WTC11 (cell line): ENCODE measurements around the gene TMED10. TPM values are rescaled to one million over a fixed set of nuclear protein-coding genes. Genes with fewer than 3 reads are reported as not detected.

ENCODE experiments used
- ATAC-seq: fragments of 200-7000 bp; cut with Tn5 transposase; 2 replicates; pipeline ENCODE4 v1.10.0; 2021; ENCODE audit warnings: mild to moderate bottlenecking, moderate library complexity
- CTCF ChIA-PET: fragments of 300-600 bp; sonication (Branson Sonifier 250); formaldehyde crosslinking; loops from one replicate; lab custom pipeline; 2021; ENCODE audit warnings: antibody characterized with exemption; lab: Charles Lee
- POLR2A ChIA-PET: fragments of 350-600 bp; sonication (Branson Sonifier 250); formaldehyde crosslinking; loops from one replicate; lab custom pipeline; 2021; ENCODE audit warnings: antibody characterized with exemption; lab: Charles Lee
- DNase-seq: peaks from one replicate; pipeline ENCODE4 v3.0.0; 2021; ENCODE audit warnings: low spot score
- H3K27ac Mint-ChIP-seq: 2 replicates; pipeline ENCODE4 v1.8.0; 2021; ENCODE audit warnings: mixed read lengths
- H3K27me3 Mint-ChIP-seq: 2 replicates; pipeline ENCODE4 v1.8.0; 2021; ENCODE audit warnings: low read depth, mild to moderate bottlenecking, moderate library complexity, mixed read lengths
- H3K36me3 Mint-ChIP-seq: 2 replicates; pipeline ENCODE4 v1.8.0; 2021; ENCODE audit warnings: mixed read lengths
- H3K4me1 Mint-ChIP-seq: 2 replicates; pipeline ENCODE4 v1.8.0; 2022; ENCODE audit warnings: mixed read lengths
- H3K4me3 Mint-ChIP-seq: 2 replicates; pipeline ENCODE4 v1.8.0; 2021; ENCODE audit warnings: mild to moderate bottlenecking, moderate library complexity, mixed read lengths
- H3K9me3 Mint-ChIP-seq: 2 replicates; pipeline ENCODE4 v1.8.0; 2021; ENCODE audit warnings: mixed read lengths
- ETV6 ChIP-seq: sonication (generic); formaldehyde crosslinking; IDR thresholded peaks from 2 replicates; pipeline ENCODE4 v1.8.1; 2022; ENCODE audit warnings: mild to moderate bottlenecking, missing genetic modification reagents
- HMGA2 ChIP-seq: fragments of 250-450 bp; sonication (Bioruptor Pico); IDR thresholded peaks from 2 replicates; pipeline ENCODE4 v1.4.0; 2021; ENCODE audit warnings: mild to moderate bottlenecking, moderate library complexity
- JUN ChIP-seq: sonication (generic); formaldehyde crosslinking; IDR thresholded peaks from 2 replicates; pipeline ENCODE4 v1.8.0; 2023; ENCODE audit warnings: mild to moderate bottlenecking, missing genetic modification reagents
- NR1H2 ChIP-seq: sonication (generic); formaldehyde crosslinking; IDR thresholded peaks from 2 replicates; pipeline ENCODE4 v1.9.0; 2021; ENCODE audit warnings: mild to moderate bottlenecking, moderate library complexity, missing genetic modification reagents
- OVOL2 ChIP-seq: fragments of 250-450 bp; sonication (Bioruptor Pico); IDR thresholded peaks from 2 replicates; pipeline ENCODE4 v1.9.0; 2021; ENCODE audit warnings: mild to moderate bottlenecking, borderline replicate concordance
- ZNF121 ChIP-seq: sonication (generic); formaldehyde crosslinking; IDR thresholded peaks from 2 replicates; pipeline ENCODE4 v1.8.0; 2023; ENCODE audit warnings: missing genetic modification reagents
- ZNF219 ChIP-seq: sonication (generic); formaldehyde crosslinking; IDR thresholded peaks from 2 replicates; pipeline ENCODE4 v1.8.0; 2023; ENCODE audit warnings: missing genetic modification reagents, mild to moderate bottlenecking, borderline replicate concordance
- ZNF416 ChIP-seq: fragments of 250-450 bp; sonication (Bioruptor Pico); IDR thresholded peaks from 2 replicates; pipeline ENCODE4 v1.9.0; 2021; ENCODE audit warnings: mild to moderate bottlenecking, inconsistent platforms
- total RNA-seq: library from RNA; stranded (reverse); gene quantifications from 3 replicates; pipeline ENCODE4 v1.2.3, GENCODE V29; 2021
- TF ChIP-seq, protein P1 (sequence below): sonication (generic); formaldehyde crosslinking; IDR thresholded peaks from 2 replicates; pipeline ENCODE4 v1.8.0; 2023; ENCODE audit warnings: missing genetic modification reagents, mild to moderate bottlenecking, borderline replicate concordance
- TF ChIP-seq, protein P2 (sequence below): sonication (generic); formaldehyde crosslinking; conservative IDR thresholded peaks from 2 replicates; pipeline ENCODE4 v1.8.1; 2023; ENCODE audit warnings: mild to moderate bottlenecking, low read depth, missing genetic modification reagents, moderate library complexity
- TF ChIP-seq, protein P3 (sequence below): fragments of 250-450 bp; sonication (Bioruptor Pico); IDR thresholded peaks from 2 replicates; pipeline ENCODE4 v1.9.0; 2021; ENCODE audit warnings: mild to moderate bottlenecking, borderline replicate concordance
- TF ChIP-seq, protein P4 (sequence below): fragments of 250-450 bp; sonication (Bioruptor Pico); IDR thresholded peaks from 2 replicates; pipeline ENCODE4 v1.9.0; 2021; ENCODE audit warnings: mild to moderate bottlenecking
- TF ChIP-seq, protein P5 (sequence below): sonication (generic); formaldehyde crosslinking; IDR thresholded peaks from 2 replicates; pipeline ENCODE4 v1.8.0; 2023; ENCODE audit warnings: missing genetic modification reagents

The TMED10 gene
- total RNA-seq, 1 experiment from 2014 or later: 234 TPM

DNA sequence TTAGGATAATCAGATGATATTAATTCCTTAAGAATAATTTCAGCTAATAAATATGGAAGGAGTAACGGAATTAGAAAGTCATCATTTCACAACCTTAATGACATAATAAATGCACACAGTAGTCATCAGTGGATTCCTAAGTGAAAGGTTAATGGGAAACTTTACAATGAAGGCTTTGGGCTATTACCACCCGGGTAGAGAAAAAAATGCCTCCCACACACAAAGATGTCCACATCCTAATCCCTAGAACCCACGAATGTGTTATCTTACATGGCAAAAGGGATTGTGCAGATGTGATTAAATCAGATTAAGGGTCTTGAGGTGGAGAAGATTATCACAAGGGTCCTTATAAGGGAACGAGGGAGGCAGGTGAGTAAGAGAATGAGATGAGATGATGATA, 5.6 kb downstream of the TMED10 start (continued):
- TF ChIP-seq, protein P1, sequence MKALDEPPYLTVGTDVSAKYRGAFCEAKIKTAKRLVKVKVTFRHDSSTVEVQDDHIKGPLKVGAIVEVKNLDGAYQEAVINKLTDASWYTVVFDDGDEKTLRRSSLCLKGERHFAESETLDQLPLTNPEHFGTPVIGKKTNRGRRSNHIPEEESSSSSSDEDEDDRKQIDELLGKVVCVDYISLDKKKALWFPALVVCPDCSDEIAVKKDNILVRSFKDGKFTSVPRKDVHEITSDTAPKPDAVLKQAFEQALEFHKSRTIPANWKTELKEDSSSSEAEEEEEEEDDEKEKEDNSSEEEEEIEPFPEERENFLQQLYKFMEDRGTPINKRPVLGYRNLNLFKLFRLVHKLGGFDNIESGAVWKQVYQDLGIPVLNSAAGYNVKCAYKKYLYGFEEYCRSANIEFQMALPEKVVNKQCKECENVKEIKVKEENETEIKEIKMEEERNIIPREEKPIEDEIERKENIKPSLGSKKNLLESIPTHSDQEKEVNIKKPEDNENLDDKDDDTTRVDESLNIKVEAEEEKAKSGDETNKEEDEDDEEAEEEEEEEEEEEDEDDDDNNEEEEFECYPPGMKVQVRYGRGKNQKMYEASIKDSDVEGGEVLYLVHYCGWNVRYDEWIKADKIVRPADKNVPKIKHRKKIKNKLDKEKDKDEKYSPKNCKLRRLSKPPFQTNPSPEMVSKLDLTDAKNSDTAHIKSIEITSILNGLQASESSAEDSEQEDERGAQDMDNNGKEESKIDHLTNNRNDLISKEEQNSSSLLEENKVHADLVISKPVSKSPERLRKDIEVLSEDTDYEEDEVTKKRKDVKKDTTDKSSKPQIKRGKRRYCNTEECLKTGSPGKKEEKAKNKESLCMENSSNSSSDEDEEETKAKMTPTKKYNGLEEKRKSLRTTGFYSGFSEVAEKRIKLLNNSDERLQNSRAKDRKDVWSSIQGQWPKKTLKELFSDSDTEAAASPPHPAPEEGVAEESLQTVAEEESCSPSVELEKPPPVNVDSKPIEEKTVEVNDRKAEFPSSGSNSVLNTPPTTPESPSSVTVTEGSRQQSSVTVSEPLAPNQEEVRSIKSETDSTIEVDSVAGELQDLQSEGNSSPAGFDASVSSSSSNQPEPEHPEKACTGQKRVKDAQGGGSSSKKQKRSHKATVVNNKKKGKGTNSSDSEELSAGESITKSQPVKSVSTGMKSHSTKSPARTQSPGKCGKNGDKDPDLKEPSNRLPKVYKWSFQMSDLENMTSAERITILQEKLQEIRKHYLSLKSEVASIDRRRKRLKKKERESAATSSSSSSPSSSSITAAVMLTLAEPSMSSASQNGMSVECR (CRISPR knock-in tag): no peak

DNA sequence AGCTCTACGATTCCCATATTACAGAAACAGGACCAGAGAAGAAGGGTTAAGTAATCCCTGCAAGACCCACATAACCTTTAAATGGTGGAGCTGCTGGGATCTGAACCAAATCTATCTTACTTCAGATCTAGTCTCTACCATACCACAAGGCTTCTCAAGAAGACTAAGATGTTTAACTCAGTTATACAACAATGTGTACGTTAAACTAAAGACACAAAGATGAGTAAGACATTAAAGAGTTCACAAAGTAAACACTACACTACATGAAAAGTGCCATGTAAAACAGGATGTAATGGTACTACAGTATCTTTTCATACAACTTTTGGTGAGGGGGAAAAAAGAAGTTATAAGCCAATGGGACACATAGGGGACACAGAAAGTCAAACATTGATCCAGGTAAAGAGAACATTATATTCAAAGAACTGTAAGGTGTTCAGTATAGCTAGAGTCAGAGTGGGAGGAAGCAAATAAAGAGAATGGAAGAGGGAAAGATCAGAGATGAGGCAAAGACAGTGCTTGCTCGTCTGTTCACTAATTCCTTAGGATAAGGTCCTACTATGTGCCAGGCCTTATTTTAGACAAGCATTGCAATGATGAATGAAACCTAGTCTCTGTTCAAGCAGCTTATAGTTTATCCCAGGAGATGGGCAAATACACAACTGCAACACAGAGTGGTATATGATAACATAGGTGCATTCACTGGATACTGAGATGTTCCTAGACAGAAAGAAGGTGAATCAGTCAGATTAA, 7.7 kb downstream of the TMED10 start:
- Mint-ChIP-seq H3K9me3 (no peaks in the 10 kb centered on the region), H3K27me3 (no peaks in the 10 kb centered on the region), H3K4me3 (no peak overlapping the region)
- TF ChIP-seq HMGA2 (CRISPR knock-in tag): no peak
- TF ChIP-seq, protein P2, sequence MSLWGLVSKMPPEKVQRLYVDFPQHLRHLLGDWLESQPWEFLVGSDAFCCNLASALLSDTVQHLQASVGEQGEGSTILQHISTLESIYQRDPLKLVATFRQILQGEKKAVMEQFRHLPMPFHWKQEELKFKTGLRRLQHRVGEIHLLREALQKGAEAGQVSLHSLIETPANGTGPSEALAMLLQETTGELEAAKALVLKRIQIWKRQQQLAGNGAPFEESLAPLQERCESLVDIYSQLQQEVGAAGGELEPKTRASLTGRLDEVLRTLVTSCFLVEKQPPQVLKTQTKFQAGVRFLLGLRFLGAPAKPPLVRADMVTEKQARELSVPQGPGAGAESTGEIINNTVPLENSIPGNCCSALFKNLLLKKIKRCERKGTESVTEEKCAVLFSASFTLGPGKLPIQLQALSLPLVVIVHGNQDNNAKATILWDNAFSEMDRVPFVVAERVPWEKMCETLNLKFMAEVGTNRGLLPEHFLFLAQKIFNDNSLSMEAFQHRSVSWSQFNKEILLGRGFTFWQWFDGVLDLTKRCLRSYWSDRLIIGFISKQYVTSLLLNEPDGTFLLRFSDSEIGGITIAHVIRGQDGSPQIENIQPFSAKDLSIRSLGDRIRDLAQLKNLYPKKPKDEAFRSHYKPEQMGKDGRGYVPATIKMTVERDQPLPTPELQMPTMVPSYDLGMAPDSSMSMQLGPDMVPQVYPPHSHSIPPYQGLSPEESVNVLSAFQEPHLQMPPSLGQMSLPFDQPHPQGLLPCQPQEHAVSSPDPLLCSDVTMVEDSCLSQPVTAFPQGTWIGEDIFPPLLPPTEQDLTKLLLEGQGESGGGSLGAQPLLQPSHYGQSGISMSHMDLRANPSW: no peak
- TF ChIP-seq, all 79 proteins: peak for 0
- ATAC-seq: no peak
- H3K4me1 Mint-ChIP-seq: peaks cover 16% of the 10 kb centered on the region
- ChIA-PET POLR2A (no interaction called here), CTCF (no interaction called here)
- H3K27ac Mint-ChIP-seq: no peak overlapping the region; the same call in 1 of the 2 replicates
- no peaks in the 10 kb centered on the region for H3K36me3 Mint-ChIP-seq
- DNase-seq: no peak

DNA sequence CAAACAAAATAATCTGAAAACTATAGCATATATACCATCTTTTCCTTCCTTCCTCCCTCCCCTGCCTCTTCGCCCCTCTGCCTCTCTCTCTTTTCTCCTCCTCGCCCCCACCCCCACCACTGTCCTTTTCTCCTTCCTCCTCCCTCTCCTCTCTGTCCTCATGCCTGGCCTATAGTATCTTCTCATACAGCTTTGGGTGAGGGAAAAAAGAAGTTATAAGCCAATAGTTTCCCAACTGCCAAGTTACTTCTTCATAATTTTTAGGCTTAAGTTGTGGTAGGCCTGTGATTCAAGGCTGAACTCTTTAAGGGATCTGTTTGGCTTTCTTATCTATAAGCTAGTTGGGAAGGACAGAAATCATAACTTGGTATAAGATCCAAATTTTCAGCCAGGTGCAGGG, 9.1 kb downstream of the TMED10 start:
- ChIA-PET POLR2A (no interaction called here), CTCF (interaction anchor here (0.9 to 1.8 kb wide), 2 partner anchors 131 to 322 kb away, joined by 3 read pairs; no protein-coding TSS in a partner anchor)
- no peak overlapping the region for H3K27ac Mint-ChIP-seq
- no peaks in the 10 kb centered on the region for H3K27me3 Mint-ChIP-seq
- no peaks in the 10 kb centered on the region for H3K9me3 Mint-ChIP-seq
- H3K4me1 Mint-ChIP-seq: peaks cover 13% of the 10 kb centered on the region
- H3K4me3 Mint-ChIP-seq: no peak overlapping the region
- no peak for ATAC-seq
- DNase-seq: no peak
- no peaks in the 10 kb centered on the region for H3K36me3 Mint-ChIP-seq
- TF ChIP-seq JUN (CRISPR knock-in tag) (no peak), NR1H2 (CRISPR knock-in tag) (no peak), ZNF219 (CRISPR knock-in tag) (no peak), ZNF121 (CRISPR knock-in tag) (no peak), ETV6 (CRISPR knock-in tag) (no peak), ZNF416 (CRISPR knock-in tag) (no peak), OVOL2 (no peak)
- TF ChIP-seq, protein P3, sequence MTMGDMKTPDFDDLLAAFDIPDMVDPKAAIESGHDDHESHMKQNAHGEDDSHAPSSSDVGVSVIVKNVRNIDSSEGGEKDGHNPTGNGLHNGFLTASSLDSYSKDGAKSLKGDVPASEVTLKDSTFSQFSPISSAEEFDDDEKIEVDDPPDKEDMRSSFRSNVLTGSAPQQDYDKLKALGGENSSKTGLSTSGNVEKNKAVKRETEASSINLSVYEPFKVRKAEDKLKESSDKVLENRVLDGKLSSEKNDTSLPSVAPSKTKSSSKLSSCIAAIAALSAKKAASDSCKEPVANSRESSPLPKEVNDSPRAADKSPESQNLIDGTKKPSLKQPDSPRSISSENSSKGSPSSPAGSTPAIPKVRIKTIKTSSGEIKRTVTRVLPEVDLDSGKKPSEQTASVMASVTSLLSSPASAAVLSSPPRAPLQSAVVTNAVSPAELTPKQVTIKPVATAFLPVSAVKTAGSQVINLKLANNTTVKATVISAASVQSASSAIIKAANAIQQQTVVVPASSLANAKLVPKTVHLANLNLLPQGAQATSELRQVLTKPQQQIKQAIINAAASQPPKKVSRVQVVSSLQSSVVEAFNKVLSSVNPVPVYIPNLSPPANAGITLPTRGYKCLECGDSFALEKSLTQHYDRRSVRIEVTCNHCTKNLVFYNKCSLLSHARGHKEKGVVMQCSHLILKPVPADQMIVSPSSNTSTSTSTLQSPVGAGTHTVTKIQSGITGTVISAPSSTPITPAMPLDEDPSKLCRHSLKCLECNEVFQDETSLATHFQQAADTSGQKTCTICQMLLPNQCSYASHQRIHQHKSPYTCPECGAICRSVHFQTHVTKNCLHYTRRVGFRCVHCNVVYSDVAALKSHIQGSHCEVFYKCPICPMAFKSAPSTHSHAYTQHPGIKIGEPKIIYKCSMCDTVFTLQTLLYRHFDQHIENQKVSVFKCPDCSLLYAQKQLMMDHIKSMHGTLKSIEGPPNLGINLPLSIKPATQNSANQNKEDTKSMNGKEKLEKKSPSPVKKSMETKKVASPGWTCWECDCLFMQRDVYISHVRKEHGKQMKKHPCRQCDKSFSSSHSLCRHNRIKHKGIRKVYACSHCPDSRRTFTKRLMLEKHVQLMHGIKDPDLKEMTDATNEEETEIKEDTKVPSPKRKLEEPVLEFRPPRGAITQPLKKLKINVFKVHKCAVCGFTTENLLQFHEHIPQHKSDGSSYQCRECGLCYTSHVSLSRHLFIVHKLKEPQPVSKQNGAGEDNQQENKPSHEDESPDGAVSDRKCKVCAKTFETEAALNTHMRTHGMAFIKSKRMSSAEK (CRISPR knock-in tag): no peak
- TF ChIP-seq, protein P4, sequence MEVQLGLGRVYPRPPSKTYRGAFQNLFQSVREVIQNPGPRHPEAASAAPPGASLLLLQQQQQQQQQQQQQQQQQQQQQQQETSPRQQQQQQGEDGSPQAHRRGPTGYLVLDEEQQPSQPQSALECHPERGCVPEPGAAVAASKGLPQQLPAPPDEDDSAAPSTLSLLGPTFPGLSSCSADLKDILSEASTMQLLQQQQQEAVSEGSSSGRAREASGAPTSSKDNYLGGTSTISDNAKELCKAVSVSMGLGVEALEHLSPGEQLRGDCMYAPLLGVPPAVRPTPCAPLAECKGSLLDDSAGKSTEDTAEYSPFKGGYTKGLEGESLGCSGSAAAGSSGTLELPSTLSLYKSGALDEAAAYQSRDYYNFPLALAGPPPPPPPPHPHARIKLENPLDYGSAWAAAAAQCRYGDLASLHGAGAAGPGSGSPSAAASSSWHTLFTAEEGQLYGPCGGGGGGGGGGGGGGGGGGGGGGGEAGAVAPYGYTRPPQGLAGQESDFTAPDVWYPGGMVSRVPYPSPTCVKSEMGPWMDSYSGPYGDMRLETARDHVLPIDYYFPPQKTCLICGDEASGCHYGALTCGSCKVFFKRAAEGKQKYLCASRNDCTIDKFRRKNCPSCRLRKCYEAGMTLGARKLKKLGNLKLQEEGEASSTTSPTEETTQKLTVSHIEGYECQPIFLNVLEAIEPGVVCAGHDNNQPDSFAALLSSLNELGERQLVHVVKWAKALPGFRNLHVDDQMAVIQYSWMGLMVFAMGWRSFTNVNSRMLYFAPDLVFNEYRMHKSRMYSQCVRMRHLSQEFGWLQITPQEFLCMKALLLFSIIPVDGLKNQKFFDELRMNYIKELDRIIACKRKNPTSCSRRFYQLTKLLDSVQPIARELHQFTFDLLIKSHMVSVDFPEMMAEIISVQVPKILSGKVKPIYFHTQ (CRISPR knock-in tag): no peak
- TF ChIP-seq, protein P5, sequence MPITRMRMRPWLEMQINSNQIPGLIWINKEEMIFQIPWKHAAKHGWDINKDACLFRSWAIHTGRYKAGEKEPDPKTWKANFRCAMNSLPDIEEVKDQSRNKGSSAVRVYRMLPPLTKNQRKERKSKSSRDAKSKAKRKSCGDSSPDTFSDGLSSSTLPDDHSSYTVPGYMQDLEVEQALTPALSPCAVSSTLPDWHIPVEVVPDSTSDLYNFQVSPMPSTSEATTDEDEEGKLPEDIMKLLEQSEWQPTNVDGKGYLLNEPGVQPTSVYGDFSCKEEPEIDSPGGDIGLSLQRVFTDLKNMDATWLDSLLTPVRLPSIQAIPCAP (CRISPR knock-in tag): no peak
